GM12873 (cell line): ENCODE measurements around the gene SCN3A.

Experiments used
- CTCF ChIP-seq: IDR thresholded peaks from 2 replicates; pipeline ENCODE4 v1.5.1; 2012; ENCODE audit warnings: low read depth, mild to moderate bottlenecking, moderate library complexity, low read length, control low read depth; ENCODE audit not compliant: insufficient read depth; ENCODE audit errors: missing control alignments

The SCN3A gene

GRCh38 chr2:165191096-165191728 lies 12.6 kb downstream of the SCN3A start:
- no peak for TF ChIP-seq CTCF

GRCh38 chr2:165185633-165186032 lies 18.2 kb downstream of the SCN3A start:
- no peak for TF ChIP-seq CTCF

- no peak for TF ChIP-seq CTCF
These were observed 21.8 kb downstream of the SCN3A start for GRCh38 chr2:165182029-165182428.

GRCh38 chr2:165176780-165177179 lies 27.1 kb downstream of the SCN3A start:
- no peak for TF ChIP-seq CTCF

- TF ChIP-seq CTCF, result no peak
These were observed 30.6 kb downstream of the SCN3A start for GRCh38 chr2:165173215-165173614.

- TF ChIP-seq CTCF, result no peak
These were observed 39.6 kb downstream of the SCN3A start for GRCh38 chr2:165164201-165164600.

GRCh38 chr2:165163761-165164160 lies 40.1 kb downstream of the SCN3A start:
- TF ChIP-seq CTCF, result no peak

- TF ChIP-seq CTCF, result no peak
These were observed 41.4 kb downstream of the SCN3A start for GRCh38 chr2:165162466-165162865.
